Kidney (tissue), 14 donors: Measurements from ENCODE around the gene ANKRD33. TPM values are rescaled to one million over a fixed set of nuclear protein-coding genes. Genes with fewer than 3 reads are reported as not detected.

Experiments used
- DNase-seq, 5 donors: peaks; one replicate each; pipeline ENCODE4 v3.0.0-alpha.2; 2013 to 2020
- FAIRE-seq: peaks from 2 replicates; lab custom pipeline; 2012; peaks lifted over from hg19 to GRCh38; lab: Jason Lieb, UNC
- H3K27ac ChIP-seq, 2 donors: one replicate each; pipeline ENCODE4 v1.7.0; 2013; ENCODE audit warnings: low read depth in 2 of 2, low read length in 2 of 2, inconsistent platforms in 1 of 2
- H3K27me3 ChIP-seq: one replicate; pipeline ENCODE4 v1.7.1; 2013; ENCODE audit warnings: low read length, inconsistent platforms; ENCODE audit not compliant: control insufficient read depth, insufficient read depth
- H3K36me3 ChIP-seq, 3 donors: one replicate each; pipeline versions ENCODE4 v1.7.0 to v1.7.1; 2013; ENCODE audit warnings: low read length in 3 of 3, control low read depth in 1 of 3, inconsistent platforms in 1 of 3; ENCODE audit not compliant: insufficient read depth in 3 of 3, control insufficient read depth in 2 of 3
- H3K4me1 ChIP-seq, 3 donors: one replicate each; pipeline versions ENCODE4 v1.7.0 to v1.7.1; 2013; ENCODE audit warnings: low read length in 3 of 3, inconsistent platforms in 1 of 3, low read depth in 1 of 3; ENCODE audit not compliant: control insufficient read depth in 2 of 3, insufficient read depth in 2 of 3
- H3K4me3 ChIP-seq, 3 donors: one replicate each; pipeline versions ENCODE4 v1.7.0 to v1.8.1; 2013; ENCODE audit warnings: low read length in 3 of 3, control low read depth in 1 of 3, inconsistent platforms in 1 of 3
- H3K9ac ChIP-seq, 3 donors: one replicate each; pipeline versions ENCODE4 v1.7.0 to v1.7.1; 2013; ENCODE audit warnings: low read length in 3 of 3, control low read depth in 1 of 3, inconsistent platforms in 1 of 3
- H3K9me3 ChIP-seq, 3 donors: one replicate each; pipeline versions ENCODE4 v1.7.0 to v1.7.1; 2013; ENCODE audit warnings: low read length in 3 of 3, control low read depth in 1 of 3, inconsistent platforms in 1 of 3; ENCODE audit not compliant: control insufficient read depth in 2 of 3, insufficient read depth in 1 of 3
- CTCF ChIP-seq: IDR thresholded peaks from 3 replicates; pipeline ENCODE4 v1.5.1; 2012; ENCODE audit warnings: mild to moderate bottlenecking, moderate library complexity, borderline replicate concordance; ENCODE audit not compliant: insufficient read depth; ENCODE audit errors: extremely low read depth
- intact Hi-C: fragments of 100-400 bp; cut with DNase I; formaldehyde crosslinking; loops from one replicate; pipeline ENCODE4 v1.11.1; 2022
- polyA plus RNA-seq: library from polyadenylated mRNA; stranded (reverse); fragments of 350-450 nt; fragmentation: Illumina TruSeq; extraction: RNeasy Lipid Tissue Mini Kit (QIAGEN cat#74804); gene quantifications from one replicate; pipeline ENCODE4 v1.2.3, GENCODE V29; 2014; ENCODE audit warnings: low read depth, low replicate concordance; ENCODE audit not compliant: insufficient read depth
- total RNA-seq: library from RNA; stranded (reverse); fragmentation: NEBNext Ultra II Directional; extraction: Animal tissue kit (Norgen Biotek cat#: 25700); gene quantifications from one replicate; pipeline ENCODE4 v1.2.1, GENCODE V29; 2021
- donor health status: control.
- donor health status: control.
- donor health status: control.
- donor health status: control.
- donor health status: control.
- donor health status: DM: yes; HTN: yes; CAD: no.
- donor health status: Normal renal cell carcinoma (clear cell type).

Gene ANKRD33
- total and polyA plus RNA-seq, 2 donors from 2014 or later, result not detected

GRCh38 chr12:51871918-51872688, 15.8 kb upstream of the ANKRD33 start:
- peak; percentile 20 to 75 (median 56) for DNase-seq

GRCh38 chr12:51872689-51872981, 15.3 kb upstream of the ANKRD33 start:
- Histone ChIP-seq H3K4me3 (no peak overlapping the region), H3K9me3 (no peaks in the 10 kb centered on the region), H3K36me3 (no peaks in the 10 kb centered on the region), H3K4me1 (peaks cover 2 to 12% (median 10%) of the 10 kb centered on the region in 3 donors), H3K9ac (no peak overlapping the region), H3K27ac (no peak overlapping the region), H3K27me3 (no peaks in the 10 kb centered on the region)
- DNase-seq (no peak), FAIRE-seq (no peak)
- TF ChIP-seq CTCF, result no peak
- intact Hi-C loops, result no loop called here

More at GRCh38 chr12:51871918-51872688, 15.8 kb upstream of the ANKRD33 start:
- no peaks in the 10 kb centered on the region for H3K27me3 ChIP-seq
- H3K36me3 ChIP-seq, result no peaks in the 10 kb centered on the region
- H3K4me1 ChIP-seq, result peaks cover 2 to 12% (median 10%) of the 10 kb centered on the region in 3 donors
- H3K9me3 ChIP-seq, result no peaks in the 10 kb centered on the region
- H3K4me3 ChIP-seq, result no peak overlapping the region
- no peak for TF ChIP-seq CTCF
- no peak overlapping the region for H3K27ac ChIP-seq
- no peak overlapping the region for H3K9ac ChIP-seq
- intact Hi-C loops, result no loop called here
- no peak for FAIRE-seq

- intact Hi-C loops, result no loop called here
- Histone ChIP-seq H3K27ac (no peak overlapping the region), H3K9me3 (no peaks in the 10 kb centered on the region), H3K4me3 (no peak overlapping the region), H3K27me3 (no peaks in the 10 kb centered on the region), H3K9ac (no peak overlapping the region), H3K4me1 (peaks cover 2 to 11% (median 10%) of the 10 kb centered on the region in 3 donors), H3K36me3 (no peaks in the 10 kb centered on the region)
- no peak for TF ChIP-seq CTCF
- DNase-seq, result peak in 2 of 5 donors; percentile 45 to 49
- FAIRE-seq, result no peak
Measured at GRCh38 chr12:51873251-51873994, 14.5 kb upstream of the ANKRD33 start.
